Mesothelial cell of epicardium (in vitro differentiated cells): ENCODE results near the gene AGAP2. TPM values are rescaled to one million over a fixed set of nuclear protein-coding genes. Genes with fewer than 3 reads are reported as not detected.

ENCODE experiments used
- DNase-seq, 2 experiments: peaks; one replicate each; pipeline ENCODE4 v3.0.0; 2021; ENCODE audit warnings: low spot score in 2 of 2; ENCODE audit not compliant: unreplicated experiment in 2 of 2
- H3K27ac Mint-ChIP-seq: 2 replicates; pipeline ENCODE4 v1.8.0; 2021; ENCODE audit warnings: mixed read lengths
- H3K27me3 Mint-ChIP-seq: 2 replicates; pipeline ENCODE4 v1.8.0; 2021; ENCODE audit warnings: low read depth, mixed read lengths
- H3K36me3 Mint-ChIP-seq: 2 replicates; pipeline ENCODE4 v1.8.0; 2021; ENCODE audit warnings: mixed read lengths
- H3K4me1 Mint-ChIP-seq: 2 replicates; pipeline ENCODE4 v1.8.0; 2021; ENCODE audit warnings: mixed read lengths
- H3K4me3 Mint-ChIP-seq: 2 replicates; pipeline ENCODE4 v1.8.0; 2021; ENCODE audit warnings: mild to moderate bottlenecking, moderate library complexity, mixed read lengths
- H3K9me3 Mint-ChIP-seq: 2 replicates; pipeline ENCODE4 v1.8.0; 2021; ENCODE audit warnings: mixed read lengths
- total RNA-seq: library from RNA; stranded (reverse); gene quantifications from 3 replicates; pipeline ENCODE4 v1.2.1, GENCODE V29; 2021
- TF ChIP-seq, protein P1 (sequence below): fragments of 200-600 bp; sonication (generic); IDR thresholded peaks from one replicate; pipeline ENCODE4 v1.5.0; 2021; ENCODE audit warnings: antibody characterized with exemption; ENCODE audit not compliant: unreplicated experiment

Gene AGAP2
- total RNA-seq, 1 donor from 2014 or later, result 2.8 TPM

DNA sequence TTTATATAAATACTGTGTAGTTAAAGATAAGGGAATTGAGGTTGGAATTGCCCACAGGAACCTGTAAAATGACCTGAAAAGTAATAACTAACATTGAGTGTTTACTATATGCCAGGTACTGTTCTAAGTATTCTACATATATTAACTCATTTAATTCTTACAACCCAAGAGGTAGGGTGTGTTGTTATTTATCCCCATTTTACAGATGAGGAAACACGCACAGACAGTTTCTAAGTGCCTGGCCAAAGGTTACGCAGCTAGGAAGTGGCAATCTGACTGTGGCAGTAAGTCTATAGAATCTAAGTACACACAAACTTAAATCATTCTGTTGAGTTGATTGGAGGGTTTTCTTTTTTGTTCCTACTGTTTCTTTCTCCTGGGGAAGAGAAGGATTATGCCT, 5.2 kb upstream of the AGAP2 start:
- no peak for DNase-seq
- Mint-ChIP-seq H3K4me1 (peaks cover 21% of the 10 kb centered on the region), H3K27ac (peak overlapping the region; percentile 93), H3K9me3 (no peaks in the 10 kb centered on the region), H3K36me3 (peaks cover 19% of the 10 kb centered on the region), H3K27me3 (peaks cover 48% of the 10 kb centered on the region), H3K4me3 (peak overlapping the region; percentile 94)
- TF ChIP-seq, protein P1, sequence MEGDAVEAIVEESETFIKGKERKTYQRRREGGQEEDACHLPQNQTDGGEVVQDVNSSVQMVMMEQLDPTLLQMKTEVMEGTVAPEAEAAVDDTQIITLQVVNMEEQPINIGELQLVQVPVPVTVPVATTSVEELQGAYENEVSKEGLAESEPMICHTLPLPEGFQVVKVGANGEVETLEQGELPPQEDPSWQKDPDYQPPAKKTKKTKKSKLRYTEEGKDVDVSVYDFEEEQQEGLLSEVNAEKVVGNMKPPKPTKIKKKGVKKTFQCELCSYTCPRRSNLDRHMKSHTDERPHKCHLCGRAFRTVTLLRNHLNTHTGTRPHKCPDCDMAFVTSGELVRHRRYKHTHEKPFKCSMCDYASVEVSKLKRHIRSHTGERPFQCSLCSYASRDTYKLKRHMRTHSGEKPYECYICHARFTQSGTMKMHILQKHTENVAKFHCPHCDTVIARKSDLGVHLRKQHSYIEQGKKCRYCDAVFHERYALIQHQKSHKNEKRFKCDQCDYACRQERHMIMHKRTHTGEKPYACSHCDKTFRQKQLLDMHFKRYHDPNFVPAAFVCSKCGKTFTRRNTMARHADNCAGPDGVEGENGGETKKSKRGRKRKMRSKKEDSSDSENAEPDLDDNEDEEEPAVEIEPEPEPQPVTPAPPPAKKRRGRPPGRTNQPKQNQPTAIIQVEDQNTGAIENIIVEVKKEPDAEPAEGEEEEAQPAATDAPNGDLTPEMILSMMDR, result no peak

DNA sequence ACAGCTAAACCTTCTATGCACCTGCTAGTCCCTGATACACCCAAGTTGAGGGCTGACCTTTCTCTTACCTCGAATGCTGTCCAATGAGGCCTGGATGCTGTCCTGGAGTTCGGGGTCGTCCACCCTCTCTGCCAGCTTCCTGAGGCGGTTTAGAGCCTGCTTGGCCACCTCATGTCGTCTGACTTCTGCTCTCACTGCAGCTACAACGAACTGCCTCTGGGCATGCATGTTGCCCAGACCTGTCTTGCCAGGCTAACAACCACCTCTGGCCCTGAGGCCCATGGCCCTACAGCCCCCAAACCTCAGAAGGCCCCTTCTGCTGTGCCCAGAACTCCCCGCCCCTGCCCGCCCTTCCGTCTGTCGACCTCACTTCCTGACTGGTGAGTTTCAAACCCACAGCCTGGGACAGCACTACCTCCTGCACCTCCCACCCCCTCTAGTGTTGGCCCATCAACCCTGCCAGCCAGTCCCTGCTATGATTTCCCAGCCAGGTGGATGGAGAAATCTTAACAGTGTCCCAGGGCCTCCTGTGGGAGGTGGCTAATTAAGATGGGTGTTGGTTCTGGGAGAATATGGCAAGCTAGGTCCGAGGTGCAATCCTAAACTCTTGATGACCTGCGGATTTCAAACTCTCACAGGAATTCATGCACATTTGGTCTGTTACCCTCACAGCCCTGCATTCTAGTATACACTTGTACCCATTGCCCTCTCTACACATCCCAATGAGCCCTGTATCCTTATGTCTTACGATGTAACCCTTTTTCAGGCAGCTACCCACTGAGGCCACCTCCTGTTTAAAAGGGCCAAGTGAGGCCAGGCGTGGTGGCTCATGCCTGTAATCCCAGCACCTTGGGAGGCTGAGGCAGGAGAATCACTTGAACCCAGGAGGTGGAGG, 3.5 kb upstream of the AGAP2 start:
- no peak for DNase-seq
- Mint-ChIP-seq H3K27me3 (peaks cover 53% of the 10 kb centered on the region), H3K36me3 (peaks cover 10% of the 10 kb centered on the region), H3K4me3 (no peak overlapping the region), H3K4me1 (peaks cover 22% of the 10 kb centered on the region), H3K27ac (no peak overlapping the region), H3K9me3 (no peaks in the 10 kb centered on the region)
- TF ChIP-seq, protein P1, result no peak

DNA sequence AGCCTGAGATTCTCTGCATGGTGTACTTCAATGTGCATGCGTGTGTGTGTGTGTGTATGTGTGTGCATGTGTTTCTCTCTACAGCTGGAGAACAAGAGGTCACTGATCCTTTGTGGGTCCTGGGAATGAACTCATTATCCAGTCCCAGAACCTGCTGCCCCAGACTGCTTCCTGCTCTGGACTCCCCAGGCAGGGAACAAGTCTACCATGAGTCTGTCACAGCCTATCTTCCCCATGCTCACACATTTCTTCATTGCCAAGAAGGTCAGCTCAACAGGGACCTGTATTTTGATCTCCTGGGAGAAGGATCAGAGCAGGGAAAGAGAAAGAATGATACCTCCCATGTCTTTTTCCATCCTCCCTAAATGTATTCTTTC, 2.9 kb upstream of the AGAP2 start:
- Mint-ChIP-seq H3K9me3 (no peaks in the 10 kb centered on the region), H3K4me1 (peaks cover 28% of the 10 kb centered on the region), H3K36me3 (peaks cover 4% of the 10 kb centered on the region), H3K4me3 (no peak overlapping the region), H3K27me3 (peaks cover 60% of the 10 kb centered on the region), H3K27ac (no peak overlapping the region)
- TF ChIP-seq, protein P1, result no peak
- DNase-seq, result no peak

DNA sequence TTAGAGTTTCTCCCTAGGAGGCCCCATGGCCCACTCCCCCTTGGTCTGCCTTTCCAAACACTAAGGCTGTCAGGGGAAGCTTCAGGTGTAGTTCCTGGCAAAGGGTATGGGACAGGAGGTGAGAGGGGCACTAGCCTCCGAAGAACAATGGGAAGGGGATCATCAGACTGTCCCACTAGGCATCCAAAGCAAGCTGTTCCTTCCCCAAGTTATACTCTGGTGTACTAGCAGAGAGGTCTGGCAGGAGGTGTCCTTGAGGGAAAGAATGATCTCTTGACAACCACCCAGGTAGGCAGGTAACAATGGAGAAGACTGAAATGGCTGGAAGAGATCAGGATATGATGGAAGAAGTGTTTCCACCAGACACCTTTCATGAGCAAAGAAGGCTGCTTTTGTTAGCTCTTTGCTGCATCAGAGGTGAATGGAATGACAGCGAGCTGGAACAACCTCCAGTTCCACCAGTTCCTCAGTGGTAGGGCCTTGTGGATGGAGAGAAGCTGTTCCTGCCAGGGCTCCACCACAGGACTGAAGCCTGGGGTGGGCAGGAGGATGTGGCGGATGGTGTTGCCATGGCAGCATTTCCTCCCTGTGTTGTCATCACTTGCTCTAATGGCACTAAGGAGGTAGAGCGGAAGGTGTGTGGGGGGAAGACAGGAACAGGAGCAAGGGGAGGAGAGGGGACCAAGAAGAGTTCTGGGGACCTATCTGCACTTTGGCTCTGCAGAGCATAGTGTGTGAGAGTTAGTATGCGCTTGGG, 2.3 kb upstream of the AGAP2 start:
- Mint-ChIP-seq H3K4me3 (no peak overlapping the region), H3K4me1 (peaks cover 25% of the 10 kb centered on the region), H3K36me3 (no peaks in the 10 kb centered on the region), H3K27ac (no peak overlapping the region), H3K27me3 (peaks cover 66% of the 10 kb centered on the region), H3K9me3 (no peaks in the 10 kb centered on the region)
- TF ChIP-seq, protein P1, result no peak
- no peak for DNase-seq

DNA sequence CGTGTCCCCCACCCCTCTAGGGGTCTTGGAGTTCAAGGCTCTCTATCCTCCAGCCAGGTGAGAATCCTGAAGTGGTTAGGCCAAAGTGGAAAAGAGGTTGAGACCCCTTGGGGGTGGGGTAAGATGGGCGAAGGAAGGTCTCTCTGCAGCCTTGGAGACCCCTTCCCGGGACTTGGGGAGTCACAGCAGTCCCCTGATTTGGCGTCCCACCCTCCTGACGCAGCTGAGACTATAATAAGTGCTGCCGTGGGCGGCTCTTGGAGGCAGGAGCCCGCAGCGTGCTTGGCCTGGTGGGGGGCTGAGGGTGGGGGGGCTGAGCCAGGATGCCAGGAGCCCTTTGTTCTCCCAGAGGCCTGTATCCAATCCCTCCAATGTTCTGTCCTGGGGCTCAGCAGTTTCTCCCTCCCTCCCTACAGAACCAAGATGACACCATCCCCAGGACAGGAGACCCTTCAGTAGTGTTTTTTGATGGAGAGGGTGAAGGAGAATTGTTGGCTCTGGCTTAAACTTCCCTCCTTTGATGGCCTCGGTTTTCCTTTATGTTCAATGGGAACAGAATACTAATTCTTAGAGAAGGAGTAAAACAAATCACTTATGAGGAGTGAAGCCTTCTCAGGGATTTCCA, 1.5 kb upstream of the AGAP2 start:
- no peaks in the 10 kb centered on the region for H3K9me3 Mint-ChIP-seq

More for the DNA sequence above, 1.5 kb upstream of the AGAP2 start:
- no peak overlapping the region for H3K27ac Mint-ChIP-seq
- H3K36me3 Mint-ChIP-seq, result no peaks in the 10 kb centered on the region
- no peak for DNase-seq
- no peak overlapping the region for H3K4me3 Mint-ChIP-seq
- H3K4me1 Mint-ChIP-seq, result peaks cover 20% of the 10 kb centered on the region
- TF ChIP-seq, protein P1, result no peak
- H3K27me3 Mint-ChIP-seq, result peaks cover 74% of the 10 kb centered on the region
